ENCODE results near the gene COL8A1. TPM values are rescaled to one million over a fixed set of nuclear protein-coding genes. Genes with fewer than 3 reads are reported as not detected.
A peak's percentile ranks its signal among the peaks of the same experiment; 100 is the strongest.

The COL8A1 gene
- total and polyA plus RNA-seq, 9 of the 15 experiments (the other 6 are each of a cell fraction or from before 2014, with no cell fraction given) = 0.07 TPM; not detected in 8

- TF ChIP-seq ZBTB26 (CRISPR knock-in tag; IDR thresholded peaks at IDR 0.05) = peak; percentile 99
- TF ChIP-seq FOXJ2 (tag; IDR thresholded peaks at IDR 0.05) = peak; percentile 92
- peak; percentile 84; the same call in 1 of the 2 replicates for TF ChIP-seq SNAPC5 (CRISPR knock-in tag; IDR thresholded peaks at IDR 0.05)
- TF ChIP-seq ZBTB9 (CRISPR knock-in tag; IDR thresholded peaks at IDR 0.05) = peak; percentile 100
- peak; percentile 98 for TF ChIP-seq ZNF239 (CRISPR knock-in tag; IDR thresholded peaks at IDR 0.05)
- peak; percentile 93 for TF ChIP-seq ZNF134 (CRISPR knock-in tag; conservative IDR thresholded peaks at IDR 0.05)
- no peak for TF ChIP-seq SREBF2 (CRISPR knock-in tag; IDR thresholded peaks at IDR 0.05)
- peak; percentile 96 for TF ChIP-seq NR2F6 (CRISPR knock-in tag; IDR thresholded peaks at IDR 0.05)
- no peak; the same call in none of the 2 replicates for TF ChIP-seq ZNF780A (CRISPR knock-in tag; IDR thresholded peaks at IDR 0.05)
- TF ChIP-seq BRD4 (IDR thresholded peaks at IDR 0.05) = no peak; the same call in 1 of the 2 replicates
- TF ChIP-seq CBFA2T2 (conservative IDR thresholded peaks at IDR 0.05) = no peak
- peak; percentile 65 for TF ChIP-seq PRDM10 (IDR thresholded peaks at IDR 0.05; ENCODE audit: partially characterized antibody)
- peak; percentile 89 for TF ChIP-seq ZNF507 (tag; conservative IDR thresholded peaks at IDR 0.05)
- TF ChIP-seq MAFF (IDR thresholded peaks at IDR 0.05; ENCODE audit: low read length) = no peak
- peak; percentile 100 for TF ChIP-seq ZNF589 (CRISPR knock-in tag; IDR thresholded peaks at IDR 0.05; ENCODE audit: low read depth)
- TF ChIP-seq CREB5 (CRISPR knock-in tag; IDR thresholded peaks at IDR 0.05) = peak; percentile 99
- 0 out of 2 replicates have a peak, but pooled peaks have one; percentile 16 for TF ChIP-seq EGR1 (conservative IDR thresholded peaks at IDR 0.05)
- TF ChIP-seq STAT5A (IDR thresholded peaks at IDR 0.05; ENCODE audit: borderline replicate concordance, low read length) = peak; percentile 93
- TF ChIP-seq IFI16 (CRISPR knock-in tag; IDR thresholded peaks at IDR 0.05) = peak; percentile 96
Measured at GRCh38 chr3:99776516-99777209, 138.3 kb downstream of the COL8A1 start (continued).
